NCI-H2227 (cell line): ENCODE measurements around the gene PSPN.
A peak's percentile ranks its signal among the peaks of the same experiment; 100 is the strongest.

Experiments
- DNase-seq: peaks from one replicate; lab custom pipeline; 2025; ENCODE audit not compliant: unreplicated experiment; lab: John Stamatoyannopoulos, UW

Gene PSPN

GRCh38 chr19:6375411-6376010 lies at the start of gene PSPN:
TSS of gene PSPN (minus strand) at chr19:6375933. CDS start at chr19:6375849, 84 bp downstream.
- no peak for DNase-seq

- peak; percentile 98 for DNase-seq
Measured at GRCh38 chr19:6424939-6425731, 49.4 kb upstream of the PSPN start.

- peak; percentile 40 for DNase-seq
Measured at GRCh38 chr19:6424195-6424938, 48.6 kb upstream of the PSPN start, which contains the start of gene KHSRP. TSS of gene KHSRP (minus strand) at chr19:6424811. CDS start at chr19:6424701, 110 bp downstream.

GRCh38 chr19:6423499-6424194 lies 47.9 kb upstream of the PSPN start:
- DNase-seq = peak; percentile 50

- DNase-seq = no peak
Measured at GRCh38 chr19:6421075-6422014, 45.6 kb upstream of the PSPN start.

GRCh38 chr19:6418562-6418932 lies 42.8 kb upstream of the PSPN start:
- DNase-seq = no peak

GRCh38 chr19:6417713-6418561 lies 42.2 kb upstream of the PSPN start:
- DNase-seq = no peak

GRCh38 chr19:6416658-6417405 lies 41.1 kb upstream of the PSPN start:
- DNase-seq = no peak

GRCh38 chr19:6415591-6416190 lies 40.0 kb upstream of the PSPN start:
- DNase-seq = no peak

- DNase-seq = no peak
Measured at GRCh38 chr19:6414793-6415590, 39.3 kb upstream of the PSPN start.

GRCh38 chr19:6413721-6414643 lies 38.2 kb upstream of the PSPN start:
- DNase-seq = no peak

GRCh38 chr19:6413291-6413690 lies 37.6 kb upstream of the PSPN start:
- DNase-seq = no peak

- peak; percentile 14 for DNase-seq
Measured at GRCh38 chr19:6412447-6413091, 36.8 kb upstream of the PSPN start.

GRCh38 chr19:6412061-6412446 lies 36.3 kb upstream of the PSPN start:
- no peak for DNase-seq

GRCh38 chr19:6409346-6409745 lies 33.6 kb upstream of the PSPN start:
- DNase-seq = no peak

GRCh38 chr19:6406401-6406800 lies 30.7 kb upstream of the PSPN start:
- no peak for DNase-seq
